ENCODE measurements around the gene TMEM51. TPM values are rescaled to one million over a fixed set of nuclear protein-coding genes. Genes with fewer than 3 reads are reported as not detected.
A peak's percentile ranks its signal among the peaks of the same experiment; 100 is the strongest.

Gene TMEM51
- total and polyA plus RNA-seq, 2 of the 13 experiments (the other 11 are each of a cell fraction or from before 2014, with no cell fraction given), result 12.2 to 22.3 TPM

DNA sequence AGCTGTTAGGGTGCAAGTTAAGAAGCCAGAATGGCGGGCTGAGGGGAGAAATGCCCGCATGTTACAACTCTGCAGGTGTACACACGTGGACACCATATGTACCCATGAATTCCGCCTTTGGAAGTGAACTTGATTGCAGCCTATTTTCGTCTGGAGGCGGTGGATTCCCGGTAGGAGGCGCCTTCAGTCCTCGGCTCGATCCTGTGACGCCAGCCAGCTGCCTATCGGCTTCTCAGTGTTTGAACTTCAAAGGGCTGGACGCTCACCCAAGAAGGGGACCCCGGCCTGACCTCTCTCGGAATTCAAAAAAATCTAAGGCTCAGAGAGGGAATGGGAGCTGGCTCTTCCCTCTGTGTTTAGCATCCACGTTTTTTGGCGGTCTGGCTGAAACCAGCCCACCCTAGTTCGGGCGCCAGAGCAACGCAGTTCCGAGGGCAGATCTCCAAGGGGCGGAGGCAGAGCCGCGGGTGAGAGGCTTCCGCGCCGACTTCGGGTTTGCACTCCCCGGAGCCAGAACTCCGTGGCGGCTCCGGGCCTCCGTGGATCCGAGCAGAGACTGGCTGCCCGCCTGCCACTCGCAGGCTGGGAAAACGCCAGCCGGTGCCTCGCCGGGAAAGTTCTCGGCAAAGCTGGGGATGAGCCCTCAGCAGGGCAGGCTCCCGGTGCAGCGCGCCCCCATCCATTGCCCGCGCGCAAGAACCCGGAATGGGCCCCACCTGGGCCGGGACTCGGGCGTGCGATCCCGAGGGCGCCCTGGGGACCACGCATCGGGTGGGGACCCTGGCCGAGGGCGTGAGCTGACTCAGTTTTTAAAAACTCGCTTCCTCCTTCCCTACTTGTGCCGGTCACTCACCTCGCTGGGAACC is 996 bp upstream of the TMEM51 start (continued):
- TF ChIP-seq, protein P1, sequence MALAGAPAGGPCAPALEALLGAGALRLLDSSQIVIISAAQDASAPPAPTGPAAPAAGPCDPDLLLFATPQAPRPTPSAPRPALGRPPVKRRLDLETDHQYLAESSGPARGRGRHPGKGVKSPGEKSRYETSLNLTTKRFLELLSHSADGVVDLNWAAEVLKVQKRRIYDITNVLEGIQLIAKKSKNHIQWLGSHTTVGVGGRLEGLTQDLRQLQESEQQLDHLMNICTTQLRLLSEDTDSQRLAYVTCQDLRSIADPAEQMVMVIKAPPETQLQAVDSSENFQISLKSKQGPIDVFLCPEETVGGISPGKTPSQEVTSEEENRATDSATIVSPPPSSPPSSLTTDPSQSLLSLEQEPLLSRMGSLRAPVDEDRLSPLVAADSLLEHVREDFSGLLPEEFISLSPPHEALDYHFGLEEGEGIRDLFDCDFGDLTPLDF (CRISPR knock-in tag; IDR thresholded peaks at IDR 0.05), result 0 out of 2 replicates have a peak, but pooled peaks have one; percentile 43
- TF ChIP-seq ZNF224 (CRISPR knock-in tag; IDR thresholded peaks at IDR 0.05) (no peak), ZSCAN29 (CRISPR knock-in tag; conservative IDR thresholded peaks at IDR 0.05) (no peak), CENPT (CRISPR knock-in tag; IDR thresholded peaks at IDR 0.05; ENCODE audit: low read depth) (no peak), KAT7 (CRISPR knock-in tag; IDR thresholded peaks at IDR 0.05; ENCODE audit: borderline replicate concordance) (no peak), ZNF17 (CRISPR knock-in tag; IDR thresholded peaks at IDR 0.05) (no peak), TEAD2 (CRISPR knock-in tag; IDR thresholded peaks at IDR 0.05) (no peak), PTBP1 (IDR thresholded peaks at IDR 0.05; ENCODE audit: low read depth, low read length, poor library complexity, severe bottlenecking) (no peak), LCORL (IDR thresholded peaks at IDR 0.05) (no peak), LCORL (CRISPR knock-in tag; IDR thresholded peaks at IDR 0.05) (no peak), ZNF232 (CRISPR knock-in tag; IDR thresholded peaks at IDR 0.05; ENCODE audit: borderline replicate concordance) (no peak; the same call in 1 of the 2 replicates), AHR (CRISPR knock-in tag; IDR thresholded peaks at IDR 0.05) (no peak), ZNF317 (CRISPR knock-in tag; IDR thresholded peaks at IDR 0.05) (no peak), KLF15 (CRISPR knock-in tag; IDR thresholded peaks at IDR 0.05; ENCODE audit: borderline replicate concordance) (no peak), PAWR (CRISPR knock-in tag; IDR thresholded peaks at IDR 0.05; ENCODE audit: borderline replicate concordance) (no peak), NPAS2 (CRISPR knock-in tag; IDR thresholded peaks at IDR 0.05; ENCODE audit: borderline replicate concordance) (no peak), NFATC3 (CRISPR knock-in tag; IDR thresholded peaks at IDR 0.05) (no peak), ZNF629 (CRISPR knock-in tag; conservative IDR thresholded peaks at IDR 0.05) (no peak; the same call in 1 of the 2 replicates), NONO (IDR thresholded peaks at IDR 0.05) (no peak), NONO (CRISPR knock-in tag; conservative IDR thresholded peaks at IDR 0.05) (no peak)
- TF ChIP-seq, protein P2, sequence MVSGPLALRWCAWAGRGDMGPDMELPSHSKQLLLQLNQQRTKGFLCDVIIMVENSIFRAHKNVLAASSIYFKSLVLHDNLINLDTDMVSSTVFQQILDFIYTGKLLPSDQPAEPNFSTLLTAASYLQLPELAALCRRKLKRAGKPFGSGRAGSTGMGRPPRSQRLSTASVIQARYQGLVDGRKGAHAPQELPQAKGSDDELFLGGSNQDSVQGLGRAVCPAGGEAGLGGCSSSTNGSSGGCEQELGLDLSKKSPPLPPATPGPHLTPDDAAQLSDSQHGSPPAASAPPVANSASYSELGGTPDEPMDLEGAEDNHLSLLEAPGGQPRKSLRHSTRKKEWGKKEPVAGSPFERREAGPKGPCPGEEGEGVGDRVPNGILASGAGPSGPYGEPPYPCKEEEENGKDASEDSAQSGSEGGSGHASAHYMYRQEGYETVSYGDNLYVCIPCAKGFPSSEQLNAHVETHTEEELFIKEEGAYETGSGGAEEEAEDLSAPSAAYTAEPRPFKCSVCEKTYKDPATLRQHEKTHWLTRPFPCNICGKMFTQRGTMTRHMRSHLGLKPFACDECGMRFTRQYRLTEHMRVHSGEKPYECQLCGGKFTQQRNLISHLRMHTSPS (CRISPR knock-in tag; IDR thresholded peaks at IDR 0.05; ENCODE audit: low read depth), result no peak
- TF ChIP-seq, protein P3, sequence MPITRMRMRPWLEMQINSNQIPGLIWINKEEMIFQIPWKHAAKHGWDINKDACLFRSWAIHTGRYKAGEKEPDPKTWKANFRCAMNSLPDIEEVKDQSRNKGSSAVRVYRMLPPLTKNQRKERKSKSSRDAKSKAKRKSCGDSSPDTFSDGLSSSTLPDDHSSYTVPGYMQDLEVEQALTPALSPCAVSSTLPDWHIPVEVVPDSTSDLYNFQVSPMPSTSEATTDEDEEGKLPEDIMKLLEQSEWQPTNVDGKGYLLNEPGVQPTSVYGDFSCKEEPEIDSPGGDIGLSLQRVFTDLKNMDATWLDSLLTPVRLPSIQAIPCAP (CRISPR knock-in tag; IDR thresholded peaks at IDR 0.05; ENCODE audit: low read depth), result no peak
- TF ChIP-seq, protein P4, sequence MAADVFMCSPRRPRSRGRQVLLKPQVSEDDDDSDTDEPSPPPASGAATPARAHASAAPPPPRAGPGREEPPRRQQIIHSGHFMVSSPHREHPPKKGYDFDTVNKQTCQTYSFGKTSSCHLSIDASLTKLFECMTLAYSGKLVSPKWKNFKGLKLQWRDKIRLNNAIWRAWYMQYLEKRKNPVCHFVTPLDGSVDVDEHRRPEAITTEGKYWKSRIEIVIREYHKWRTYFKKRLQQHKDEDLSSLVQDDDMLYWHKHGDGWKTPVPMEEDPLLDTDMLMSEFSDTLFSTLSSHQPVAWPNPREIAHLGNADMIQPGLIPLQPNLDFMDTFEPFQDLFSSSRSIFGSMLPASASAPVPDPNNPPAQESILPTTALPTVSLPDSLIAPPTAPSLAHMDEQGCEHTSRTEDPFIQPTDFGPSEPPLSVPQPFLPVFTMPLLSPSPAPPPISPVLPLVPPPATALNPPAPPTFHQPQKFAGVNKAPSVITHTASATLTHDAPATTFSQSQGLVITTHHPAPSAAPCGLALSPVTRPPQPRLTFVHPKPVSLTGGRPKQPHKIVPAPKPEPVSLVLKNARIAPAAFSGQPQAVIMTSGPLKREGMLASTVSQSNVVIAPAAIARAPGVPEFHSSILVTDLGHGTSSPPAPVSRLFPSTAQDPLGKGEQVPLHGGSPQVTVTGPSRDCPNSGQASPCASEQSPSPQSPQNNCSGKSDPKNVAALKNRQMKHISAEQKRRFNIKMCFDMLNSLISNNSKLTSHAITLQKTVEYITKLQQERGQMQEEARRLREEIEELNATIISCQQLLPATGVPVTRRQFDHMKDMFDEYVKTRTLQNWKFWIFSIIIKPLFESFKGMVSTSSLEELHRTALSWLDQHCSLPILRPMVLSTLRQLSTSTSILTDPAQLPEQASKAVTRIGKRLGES (CRISPR knock-in tag; IDR thresholded peaks at IDR 0.05; ENCODE audit: borderline replicate concordance), result 0 out of 2 replicates have a peak, but pooled peaks have one; percentile 14
